Mesendoderm (in vitro differentiated cells): ENCODE data around the gene DYNC1LI2.

Source experiments
- DNase-seq: peaks from one replicate; pipeline ENCODE4 v3.0.0; 2013
- H2AK5ac ChIP-seq: 2 replicates; pipeline ENCODE4 v1.6.1; 2013; ENCODE audit warnings: low read length, inconsistent platforms
- H2BK120ac ChIP-seq: 2 replicates; pipeline ENCODE4 v1.6.1; 2013; ENCODE audit warnings: low read depth, mild to moderate bottlenecking, low read length, moderate library complexity, mixed read lengths
- H2BK15ac ChIP-seq: replicated peaks from 2 replicates; pipeline ENCODE4 v1.6.1; 2013; ENCODE audit warnings: low read depth, mild to moderate bottlenecking, moderate library complexity
- H2BK5ac ChIP-seq: 2 replicates; pipeline ENCODE4 v1.6.1; 2013; ENCODE audit warnings: low read length, inconsistent platforms
- H3K18ac ChIP-seq: 2 replicates; pipeline ENCODE4 v1.6.1; 2013; ENCODE audit warnings: mild to moderate bottlenecking, low read length, mixed read lengths
- H3K23ac ChIP-seq: one replicate; pipeline ENCODE4 v1.6.1; 2013; ENCODE audit warnings: low read length
- H3K27ac ChIP-seq: 2 replicates; pipeline ENCODE4 v1.5.1; 2013; ENCODE audit warnings: low read depth, mild to moderate bottlenecking, inconsistent platforms, low read length, moderate library complexity
- H3K27me3 ChIP-seq: 2 replicates; pipeline ENCODE4 v1.6.1; 2013; ENCODE audit warnings: low read length, control low read depth, mild to moderate bottlenecking, inconsistent platforms; ENCODE audit not compliant: insufficient read depth, poor library complexity
- H3K36me3 ChIP-seq: 2 replicates; pipeline ENCODE4 v1.6.1; 2013; ENCODE audit warnings: low read length, inconsistent platforms; ENCODE audit not compliant: control insufficient read depth, insufficient read depth
- H3K4ac ChIP-seq: one replicate; pipeline ENCODE4 v1.6.1; 2013; ENCODE audit warnings: low read depth, mild to moderate bottlenecking, low read length, moderate library complexity
- H3K4me1 ChIP-seq: 2 replicates; pipeline ENCODE4 v1.6.1; 2013; ENCODE audit warnings: low read depth, low read length, inconsistent platforms; ENCODE audit not compliant: control insufficient read depth
- H3K4me2 ChIP-seq: 2 replicates; pipeline ENCODE4 v1.6.1; 2013; ENCODE audit warnings: low read length
- H3K4me3 ChIP-seq: 2 replicates; pipeline ENCODE4 v1.5.1; 2013; ENCODE audit warnings: mild to moderate bottlenecking, low read length
- H3K56ac ChIP-seq: one replicate; pipeline ENCODE4 v1.6.1; 2013; ENCODE audit warnings: low read length
- H3K79me1 ChIP-seq: 2 replicates; pipeline ENCODE4 v1.6.1; 2013; ENCODE audit warnings: low read length, inconsistent platforms
- H3K79me2 ChIP-seq: 2 replicates; pipeline ENCODE4 v1.6.1; 2013; ENCODE audit warnings: mild to moderate bottlenecking, low read length; ENCODE audit not compliant: control insufficient read depth, insufficient read depth
- H3K9ac ChIP-seq: 2 replicates; pipeline ENCODE4 v1.6.1; 2013; ENCODE audit warnings: low read length, inconsistent platforms
- H4K5ac ChIP-seq: one replicate; pipeline ENCODE4 v1.6.1; 2013; ENCODE audit warnings: low read length
- H4K8ac ChIP-seq: one replicate; pipeline ENCODE4 v1.6.1; 2013; ENCODE audit warnings: low read depth, mild to moderate bottlenecking, control low read depth, low read length, moderate library complexity
- WGBS: extraction: QIAGEN DNeasy Blood & Tissue Kit; methylation state at CpG from one replicate; pipeline ENCODE4 v1.1.7; 2013; ENCODE audit warnings: low lambda C conversion rate, missing lambda C conversion rate; ENCODE audit not compliant: insufficient coverage; ENCODE audit errors: extremely low coverage; 5-methylcytosine and 5-hydroxymethylcytosine counted together

DYNC1LI2 gene

DNA sequence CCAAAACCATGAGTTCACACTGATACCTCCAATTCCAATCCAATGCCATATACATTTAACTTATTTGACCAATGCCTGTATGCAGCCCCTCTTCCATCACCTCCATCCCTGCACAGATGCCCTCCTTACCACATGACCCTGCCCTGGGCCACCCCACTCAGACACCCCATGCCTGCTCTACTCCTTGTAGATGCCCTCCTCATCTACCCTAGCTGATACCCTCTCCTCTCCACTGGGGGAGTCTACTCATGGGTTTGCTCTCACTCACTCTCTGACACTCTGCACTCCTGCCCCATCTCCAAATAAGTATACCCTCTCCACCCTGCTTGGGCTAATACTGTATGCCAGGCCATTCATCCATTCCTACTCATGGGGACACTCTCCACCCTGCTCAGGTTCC is 38.9 kb downstream of the DYNC1LI2 start:
- Histone ChIP-seq H3K23ac (no peak overlapping the region), H2AK5ac (no peak overlapping the region), H4K8ac (no peak overlapping the region), H3K56ac (no peak overlapping the region), H3K4me3 (no peak overlapping the region), H3K79me1 (no peaks in the 10 kb centered on the region), H3K4me2 (no peak overlapping the region), H3K27me3 (no peaks in the 10 kb centered on the region), H2BK120ac (no peak overlapping the region), H2BK15ac (no peak overlapping the region), H3K4ac (no peak overlapping the region), H2BK5ac (no peak overlapping the region), H3K36me3 (peaks cover 2% of the 10 kb centered on the region), H3K4me1 (no peaks in the 10 kb centered on the region), H4K5ac (no peak overlapping the region), H3K9ac (no peak overlapping the region), H3K27ac (no peak overlapping the region), H3K79me2 (no peaks in the 10 kb centered on the region), H3K18ac (no peak overlapping the region)
- DNase-seq: no peak

DNA sequence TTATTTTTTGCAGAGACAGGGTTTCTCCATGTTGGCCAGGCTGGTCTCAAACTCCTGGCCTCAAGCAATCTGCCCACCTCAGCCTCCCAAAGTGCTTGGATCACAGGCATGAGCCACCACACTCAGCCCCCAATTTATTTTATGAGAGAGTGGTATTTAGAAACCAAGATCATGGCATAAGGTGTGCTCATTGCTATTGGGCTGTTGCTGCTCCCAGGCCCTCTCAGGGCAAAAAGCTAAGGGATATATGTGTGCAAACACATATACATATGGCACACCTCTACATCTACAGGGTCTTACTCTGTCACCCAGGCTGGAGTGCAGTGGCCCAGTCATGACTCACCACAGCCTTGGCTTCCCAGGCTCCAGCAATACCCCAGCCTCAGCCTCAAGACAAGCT is 39.8 kb downstream of the DYNC1LI2 start:
- Histone ChIP-seq H2BK5ac (no peak overlapping the region), H2BK15ac (no peak overlapping the region), H3K4me2 (no peak overlapping the region), H2AK5ac (no peak overlapping the region), H4K5ac (no peak overlapping the region), H3K18ac (no peak overlapping the region), H3K9ac (no peak overlapping the region), H3K23ac (no peak overlapping the region), H4K8ac (no peak overlapping the region), H3K56ac (no peak overlapping the region), H3K36me3 (no peaks in the 10 kb centered on the region), H2BK120ac (no peak overlapping the region), H3K79me1 (no peaks in the 10 kb centered on the region), H3K4me1 (no peaks in the 10 kb centered on the region), H3K27me3 (no peaks in the 10 kb centered on the region), H3K4me3 (no peak overlapping the region), H3K79me2 (no peaks in the 10 kb centered on the region), H3K4ac (no peak overlapping the region), H3K27ac (no peak overlapping the region)
- DNase-seq: no peak

DNA sequence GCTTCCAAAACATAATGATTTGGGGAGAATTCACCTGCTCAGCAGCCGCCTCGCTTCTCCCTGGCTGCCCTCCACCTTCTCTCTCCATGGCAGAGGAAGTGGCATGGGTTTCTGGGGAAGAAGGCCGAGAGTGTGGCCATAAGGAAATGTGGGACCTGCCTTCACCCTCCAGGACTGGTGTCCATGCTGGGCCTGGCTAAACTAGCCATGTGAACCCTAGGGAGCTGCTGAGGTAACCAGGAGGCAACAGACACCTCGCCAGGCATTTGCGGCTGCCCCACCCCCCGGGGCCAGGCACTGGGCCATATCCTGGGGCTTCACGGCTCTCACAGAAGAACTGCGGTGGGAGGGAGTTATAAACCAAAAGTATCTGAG is 44.9 kb downstream of the DYNC1LI2 start:
- no peak for DNase-seq
- Histone ChIP-seq H3K27me3 (no peaks in the 10 kb centered on the region), H3K27ac (no peak overlapping the region)

DNA sequence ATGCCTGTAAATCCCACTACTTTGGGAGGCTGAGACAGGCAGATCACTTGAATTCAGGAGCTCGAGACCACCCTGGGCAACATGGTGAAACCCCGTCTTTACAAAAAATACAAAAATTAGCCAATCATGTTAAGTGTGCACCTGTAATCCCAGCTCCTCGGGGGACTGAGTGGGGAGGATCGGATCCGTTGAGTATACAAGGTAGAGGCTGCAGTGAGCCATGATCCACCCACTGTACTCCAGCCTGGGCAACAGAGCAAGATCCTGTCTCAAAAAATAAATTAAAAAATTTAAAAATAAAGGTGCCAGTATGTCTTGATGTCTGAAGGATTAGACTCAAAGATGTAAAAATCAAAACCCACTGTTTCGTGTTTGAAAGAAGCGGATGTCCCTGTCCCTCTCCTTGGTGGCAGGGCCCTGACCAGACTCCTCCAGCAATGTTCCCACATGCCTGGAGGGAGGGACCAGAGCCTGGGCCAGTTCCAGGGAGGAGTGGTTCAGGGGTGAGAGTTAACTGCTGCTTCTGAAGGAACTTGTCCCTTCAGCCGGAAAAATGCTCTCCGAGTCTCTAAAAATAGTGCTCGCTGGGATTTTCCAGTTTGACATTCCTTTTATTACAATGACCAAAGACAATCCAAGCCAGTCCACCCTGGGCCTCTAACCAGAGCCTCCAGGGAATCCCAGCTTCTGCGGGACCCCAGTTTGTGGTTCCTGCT is 45.5 kb downstream of the DYNC1LI2 start:
- Histone ChIP-seq H3K56ac (no peak overlapping the region), H3K79me2 (no peaks in the 10 kb centered on the region), H3K79me1 (no peaks in the 10 kb centered on the region), H3K27ac (no peak overlapping the region), H3K4me1 (no peaks in the 10 kb centered on the region), H4K5ac (no peak overlapping the region), H4K8ac (no peak overlapping the region), H3K4me2 (no peak overlapping the region), H3K36me3 (no peaks in the 10 kb centered on the region), H2BK5ac (no peak overlapping the region), H3K4ac (no peak overlapping the region), H3K18ac (no peak overlapping the region), H3K23ac (no peak overlapping the region), H2AK5ac (no peak overlapping the region), H3K27me3 (no peaks in the 10 kb centered on the region), H3K4me3 (no peak overlapping the region), H2BK15ac (no peak overlapping the region), H3K9ac (no peak overlapping the region), H2BK120ac (no peak overlapping the region)
- no peak for DNase-seq
- WGBS: no CpG with 5 or more reads among the region's 11 CpGs

More for the DNA sequence above, 44.9 kb downstream of the DYNC1LI2 start:
- Histone ChIP-seq H3K4me1 (no peaks in the 10 kb centered on the region), H3K4me3 (no peak overlapping the region), H3K36me3 (no peaks in the 10 kb centered on the region), H3K4ac (no peak overlapping the region), H4K5ac (no peak overlapping the region), H3K4me2 (no peak overlapping the region), H3K56ac (peak overlapping the region; percentile 64), H3K9ac (no peak overlapping the region), H2BK120ac (no peak overlapping the region), H2AK5ac (no peak overlapping the region), H2BK15ac (no peak overlapping the region), H4K8ac (no peak overlapping the region), H3K79me1 (no peaks in the 10 kb centered on the region), H3K18ac (no peak overlapping the region), H3K23ac (no peak overlapping the region), H3K79me2 (no peaks in the 10 kb centered on the region), H2BK5ac (no peak overlapping the region)
- WGBS: no CpG with 5 or more reads among the region's 8 CpGs

DNA sequence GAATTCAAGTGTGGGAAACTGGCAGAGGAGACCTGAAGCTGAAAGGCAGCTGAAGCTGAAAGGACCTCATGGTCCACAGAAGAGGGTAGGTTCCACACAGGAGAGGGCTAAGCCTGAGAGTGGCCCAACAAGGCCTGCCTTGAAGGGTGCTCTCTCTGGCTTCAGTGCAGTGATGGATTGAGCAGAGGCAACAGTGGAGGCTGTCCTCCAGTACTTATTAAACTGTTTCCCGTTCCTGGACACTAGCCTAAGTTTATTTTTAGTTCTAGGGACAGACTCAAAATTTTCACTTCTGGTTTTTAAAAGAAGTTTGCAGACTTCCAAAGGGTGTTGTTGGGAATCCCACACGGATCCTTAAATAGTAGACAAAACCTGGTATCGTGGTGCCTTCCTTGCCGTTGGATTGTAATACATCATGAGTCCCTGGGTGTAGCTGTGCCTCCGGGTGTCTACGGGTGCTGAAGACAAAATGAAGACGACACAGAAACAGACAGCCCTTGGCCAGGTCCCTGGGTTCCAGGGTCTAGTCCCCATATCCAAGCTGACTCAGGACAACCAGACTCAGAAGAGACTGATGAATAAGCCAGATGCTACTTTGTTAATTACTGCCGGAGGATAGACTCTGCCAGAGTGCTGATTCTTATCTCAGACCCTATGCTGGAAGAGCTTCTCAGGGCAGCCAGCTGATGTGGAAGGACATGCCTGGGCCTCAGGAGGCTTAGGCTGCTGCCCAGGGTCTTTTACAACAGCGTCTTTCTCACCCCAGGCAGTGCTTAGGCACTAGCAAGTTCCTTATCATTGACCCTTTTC is 47.8 kb downstream of the DYNC1LI2 start:
- WGBS: no CpG with 5 or more reads among the region's 9 CpGs
- peak; percentile 40 for DNase-seq
- Histone ChIP-seq H3K36me3 (no peaks in the 10 kb centered on the region), H3K79me2 (no peaks in the 10 kb centered on the region), H3K9ac (no peak overlapping the region), H3K27me3 (no peaks in the 10 kb centered on the region), H3K56ac (no peak overlapping the region), H2BK5ac (no peak overlapping the region), H3K27ac (no peak overlapping the region), H3K4ac (no peak overlapping the region), H2BK120ac (no peak overlapping the region), H2AK5ac (no peak overlapping the region), H3K4me1 (no peaks in the 10 kb centered on the region), H3K79me1 (no peaks in the 10 kb centered on the region), H3K4me3 (no peak overlapping the region), H2BK15ac (no peak overlapping the region), H4K8ac (no peak overlapping the region), H4K5ac (no peak overlapping the region), H3K4me2 (no peak overlapping the region), H3K18ac (no peak overlapping the region), H3K23ac (no peak overlapping the region)

DNA sequence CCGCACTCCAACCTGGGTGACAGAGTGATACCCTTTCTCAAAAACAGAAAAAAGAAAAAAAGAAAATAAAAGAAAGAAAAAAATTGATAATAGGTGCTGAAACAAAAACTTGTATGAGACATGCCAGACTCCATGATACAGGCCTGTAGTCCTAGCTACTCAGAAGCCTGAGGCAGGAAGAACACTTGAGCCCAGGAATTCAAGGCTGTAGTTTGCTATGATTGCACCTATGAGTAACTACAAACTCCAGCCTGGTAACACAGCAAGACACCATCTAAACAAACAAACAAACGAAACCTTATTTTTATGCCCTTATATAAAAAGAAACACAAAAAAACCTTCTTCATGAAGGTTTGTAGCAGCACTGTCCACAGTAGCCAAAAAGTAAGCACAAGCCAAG is 49.9 kb downstream of the DYNC1LI2 start:
- Histone ChIP-seq H3K79me2 (no peaks in the 10 kb centered on the region), H4K8ac (no peak overlapping the region), H2BK15ac (no peak overlapping the region), H3K4me1 (no peaks in the 10 kb centered on the region), H3K56ac (no peak overlapping the region), H3K4me2 (no peak overlapping the region), H3K36me3 (no peaks in the 10 kb centered on the region), H3K9ac (no peak overlapping the region), H4K5ac (no peak overlapping the region), H3K27ac (no peak overlapping the region), H2BK5ac (no peak overlapping the region), H2BK120ac (no peak overlapping the region), H3K79me1 (no peaks in the 10 kb centered on the region), H3K27me3 (no peaks in the 10 kb centered on the region), H2AK5ac (no peak overlapping the region), H3K4me3 (no peak overlapping the region), H3K4ac (no peak overlapping the region), H3K23ac (no peak overlapping the region), H3K18ac (no peak overlapping the region)
- WGBS: no CpG with 5 or more reads among the region's 2 CpGs
- no peak for DNase-seq
